Measurements from ENCODE around the gene TRIM68. TPM values are rescaled to one million over a fixed set of nuclear protein-coding genes. Genes with fewer than 3 reads are reported as not detected.

The TRIM68 gene
- total RNA-seq, 1 donor from 2014 or later: 13.8 TPM

DNA sequence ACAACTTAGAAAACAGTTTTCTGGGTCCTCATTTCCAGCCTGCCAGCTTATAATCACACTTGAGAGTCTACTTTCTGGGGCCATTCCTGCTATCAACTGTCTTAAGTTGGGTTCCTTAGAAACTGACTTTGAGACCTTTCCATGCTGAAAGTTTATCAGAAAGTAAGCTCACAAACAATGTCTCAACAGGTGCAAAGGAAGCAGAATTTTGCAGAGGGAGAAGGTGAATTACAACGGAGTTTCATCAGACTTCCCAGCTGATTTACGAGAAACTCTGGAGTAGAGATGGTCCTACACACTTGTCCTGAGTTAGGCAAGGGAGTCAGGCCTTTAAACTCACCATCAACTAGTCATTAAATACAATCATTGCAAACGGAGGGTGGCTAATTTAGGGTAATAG, 31.2 kb downstream of the TRIM68 start:
- DNase-seq (no peak), ATAC-seq (no peak)
- Histone ChIP-seq H3K27me3 (ENCODE audit: low read depth) (no peaks in the 10 kb centered on the region), H3K4me1 (no peaks in the 10 kb centered on the region), H3K4me3 (no peak overlapping the region), H3K27ac (no peak overlapping the region), H3K36me3 (no peaks in the 10 kb centered on the region), H3K9me3 (no peaks in the 10 kb centered on the region)
- intact Hi-C loops (cut with DNase I): no loop called here
- TF ChIP-seq, protein P1, sequence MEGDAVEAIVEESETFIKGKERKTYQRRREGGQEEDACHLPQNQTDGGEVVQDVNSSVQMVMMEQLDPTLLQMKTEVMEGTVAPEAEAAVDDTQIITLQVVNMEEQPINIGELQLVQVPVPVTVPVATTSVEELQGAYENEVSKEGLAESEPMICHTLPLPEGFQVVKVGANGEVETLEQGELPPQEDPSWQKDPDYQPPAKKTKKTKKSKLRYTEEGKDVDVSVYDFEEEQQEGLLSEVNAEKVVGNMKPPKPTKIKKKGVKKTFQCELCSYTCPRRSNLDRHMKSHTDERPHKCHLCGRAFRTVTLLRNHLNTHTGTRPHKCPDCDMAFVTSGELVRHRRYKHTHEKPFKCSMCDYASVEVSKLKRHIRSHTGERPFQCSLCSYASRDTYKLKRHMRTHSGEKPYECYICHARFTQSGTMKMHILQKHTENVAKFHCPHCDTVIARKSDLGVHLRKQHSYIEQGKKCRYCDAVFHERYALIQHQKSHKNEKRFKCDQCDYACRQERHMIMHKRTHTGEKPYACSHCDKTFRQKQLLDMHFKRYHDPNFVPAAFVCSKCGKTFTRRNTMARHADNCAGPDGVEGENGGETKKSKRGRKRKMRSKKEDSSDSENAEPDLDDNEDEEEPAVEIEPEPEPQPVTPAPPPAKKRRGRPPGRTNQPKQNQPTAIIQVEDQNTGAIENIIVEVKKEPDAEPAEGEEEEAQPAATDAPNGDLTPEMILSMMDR (IDR thresholded peaks at IDR 0.05): no peak

DNA sequence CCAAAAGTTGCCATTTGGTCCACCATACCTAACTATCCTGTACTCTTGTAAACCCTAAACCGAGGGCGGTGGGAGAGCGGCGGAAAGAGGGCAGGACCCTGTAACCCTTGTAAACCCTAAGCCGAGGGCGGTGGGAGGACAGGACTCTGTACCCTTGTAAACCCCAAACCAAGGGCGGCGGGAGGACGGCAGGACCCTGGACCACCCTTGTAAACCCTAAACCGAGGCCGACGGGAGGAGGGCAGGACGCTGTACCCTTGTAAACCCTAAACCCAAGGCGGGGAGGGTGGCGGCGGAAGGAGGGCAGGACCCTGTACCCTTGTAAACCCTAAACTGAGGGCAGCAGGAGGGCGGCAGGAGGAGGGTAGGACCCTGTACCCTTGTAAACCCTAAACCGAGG, 39.0 kb downstream of the TRIM68 start:
- ATAC-seq: no peak
- no peaks in the 10 kb centered on the region for H3K4me1 ChIP-seq
- TF ChIP-seq, protein P1 (IDR thresholded peaks at IDR 0.05): no peak
- H3K4me3 ChIP-seq: no peak overlapping the region
- H3K36me3 ChIP-seq: no peaks in the 10 kb centered on the region
- H3K27me3 ChIP-seq (ENCODE audit: low read depth): no peaks in the 10 kb centered on the region
- intact Hi-C loops (cut with DNase I): no loop called here
- H3K27ac ChIP-seq: no peak overlapping the region
- no peak for DNase-seq
- no peaks in the 10 kb centered on the region for H3K9me3 ChIP-seq

DNA sequence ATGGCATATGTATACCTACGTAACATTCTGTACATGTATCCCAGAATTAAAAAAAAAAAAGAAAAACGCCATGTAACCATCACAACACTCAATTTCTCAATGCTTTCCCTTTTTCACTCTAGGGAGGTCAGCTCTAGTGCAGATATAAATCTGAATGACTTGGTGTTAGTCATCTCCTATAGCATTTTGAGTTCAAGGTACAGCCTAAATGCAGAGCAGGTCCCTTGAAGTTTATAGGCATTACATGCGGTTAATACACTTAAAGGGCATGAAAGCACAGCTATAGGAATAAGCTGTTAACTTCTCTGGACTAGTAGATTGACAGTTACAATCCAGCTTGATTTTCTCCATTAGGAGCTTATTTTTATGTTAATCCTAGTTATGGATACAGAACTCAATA, 42.7 kb downstream of the TRIM68 start:
- TF ChIP-seq, protein P1 (IDR thresholded peaks at IDR 0.05): no peak
- H3K9me3 ChIP-seq: no peaks in the 10 kb centered on the region
- no peaks in the 10 kb centered on the region for H3K36me3 ChIP-seq
- H3K4me1 ChIP-seq: no peaks in the 10 kb centered on the region
- H3K4me3 ChIP-seq: no peak overlapping the region
- ATAC-seq (no peak), DNase-seq (no peak)
- H3K27ac ChIP-seq: no peak overlapping the region
- intact Hi-C loops (cut with DNase I): no loop called here
- no peaks in the 10 kb centered on the region for H3K27me3 ChIP-seq (ENCODE audit: low read depth)

DNA sequence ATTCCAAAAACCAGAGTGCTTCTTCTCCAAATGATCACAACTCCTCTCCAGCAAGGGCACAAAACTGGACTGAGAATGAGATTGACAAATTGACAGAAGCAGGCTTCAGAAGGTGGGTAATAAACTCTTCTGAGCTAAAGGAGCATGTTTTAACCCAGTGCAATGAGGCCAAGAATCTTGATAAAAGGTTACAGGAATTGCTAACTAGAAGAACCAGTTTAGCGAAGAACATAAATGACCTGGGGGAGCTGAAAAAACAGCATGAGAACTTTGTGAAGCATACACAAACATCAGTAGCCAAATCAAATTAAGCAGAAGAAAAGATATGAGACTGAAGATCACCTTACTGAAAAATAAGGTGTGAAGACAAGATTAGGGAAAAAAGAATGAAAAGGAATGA, 47.6 kb downstream of the TRIM68 start:
- no peak overlapping the region for H3K27ac ChIP-seq
- H3K4me3 ChIP-seq: no peak overlapping the region
- intact Hi-C loops (cut with DNase I): no loop called here
- ATAC-seq (no peak), DNase-seq (no peak)
- H3K36me3 ChIP-seq: no peaks in the 10 kb centered on the region
- TF ChIP-seq, protein P1 (IDR thresholded peaks at IDR 0.05): no peak
- no peaks in the 10 kb centered on the region for H3K4me1 ChIP-seq
- H3K9me3 ChIP-seq: no peaks in the 10 kb centered on the region
- no peaks in the 10 kb centered on the region for H3K27me3 ChIP-seq (ENCODE audit: low read depth)

DNA sequence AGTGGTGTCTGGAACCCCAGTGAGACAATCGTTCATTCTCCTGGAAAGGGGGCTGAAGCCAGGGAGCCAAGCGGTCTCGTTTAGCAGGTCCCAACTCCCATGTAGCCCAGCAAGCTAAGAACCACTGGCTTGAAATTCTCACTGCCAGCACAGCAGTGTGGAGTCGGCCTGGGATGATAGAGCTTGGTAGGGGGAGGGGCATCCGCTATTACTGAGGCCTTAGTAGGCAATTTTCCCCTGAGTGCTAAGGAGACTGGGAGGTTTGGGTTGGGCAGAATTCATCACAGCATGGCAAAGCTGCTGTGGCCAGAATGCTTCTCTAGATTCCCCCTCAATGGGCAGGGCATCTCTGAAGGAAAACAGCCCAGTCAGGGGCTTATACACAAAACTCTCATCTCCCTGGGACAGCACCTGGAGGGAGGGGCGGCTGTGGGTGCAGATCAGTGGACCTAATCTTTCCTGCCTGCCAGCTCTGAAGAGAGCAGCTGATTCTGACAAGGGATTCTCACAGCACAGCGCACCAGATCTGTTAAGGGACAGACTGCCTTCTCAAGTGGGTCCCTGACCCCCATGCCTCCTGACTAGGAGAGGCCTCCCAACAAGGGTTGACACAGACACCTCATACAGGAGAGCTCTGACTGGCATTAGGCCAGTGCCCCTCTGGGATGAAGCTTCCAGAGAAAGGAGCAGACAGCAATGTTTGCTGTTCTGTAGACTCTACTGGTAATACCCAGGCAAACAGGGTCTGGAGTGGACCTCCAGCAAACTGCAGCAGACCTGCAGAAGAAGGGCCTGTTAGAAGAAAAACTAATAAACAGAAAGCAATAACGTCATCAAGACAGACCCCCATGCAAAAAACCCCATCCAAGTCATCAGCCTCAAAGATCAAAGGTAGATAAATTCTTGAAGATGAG, 48.2 kb downstream of the TRIM68 start:
- no peaks in the 10 kb centered on the region for H3K9me3 ChIP-seq
- H3K27me3 ChIP-seq (ENCODE audit: low read depth): no peaks in the 10 kb centered on the region
- H3K27ac ChIP-seq: no peak overlapping the region
- intact Hi-C loops (cut with DNase I): no loop called here
- H3K4me1 ChIP-seq: no peaks in the 10 kb centered on the region
- no peak overlapping the region for H3K4me3 ChIP-seq
- no peak for DNase-seq
- TF ChIP-seq, protein P1 (IDR thresholded peaks at IDR 0.05): no peak
- no peak for ATAC-seq
- H3K36me3 ChIP-seq: no peaks in the 10 kb centered on the region

Data from lower lobe of right lung (tissue), 2 donors.